Nephron (organoid): Measurements from ENCODE around the gene SALL2.
A peak's percentile ranks its signal among the peaks of the same experiment; 100 is the strongest.

ENCODE experiments used
- H3K27ac Mint-ChIP-seq, 3 experiments: 2 replicates each; pipeline ENCODE4 v1.8.0; 2020; ENCODE audit warnings: mixed read lengths in 3 of 3, mild to moderate bottlenecking in 2 of 3, moderate library complexity in 1 of 3
- H3K27me3 Mint-ChIP-seq: 2 replicates; pipeline ENCODE4 v1.8.0; 2021; ENCODE audit warnings: low read depth, mild to moderate bottlenecking, moderate library complexity, mixed read lengths
- H3K36me3 Mint-ChIP-seq: 2 replicates; pipeline ENCODE4 v1.8.0; 2020; ENCODE audit warnings: low read depth, mixed read lengths
- H3K4me1 Mint-ChIP-seq: 2 replicates; pipeline ENCODE4 v1.8.0; 2020; ENCODE audit warnings: mixed read lengths
- H3K4me3 Mint-ChIP-seq, 3 experiments: 2 replicates each; pipeline ENCODE4 v1.8.0; 2020; ENCODE audit warnings: mild to moderate bottlenecking in 3 of 3, mixed read lengths in 3 of 3, moderate library complexity in 2 of 3
- H3K9me3 Mint-ChIP-seq: 2 replicates; pipeline ENCODE4 v1.8.0; 2020; ENCODE audit warnings: mixed read lengths
- TF ChIP-seq, protein P1 (sequence below), 3 experiments: fragments of 200-600 bp; sonication (generic); IDR thresholded peaks; one replicate each; pipeline ENCODE4 v1.5.0; 2021; ENCODE audit warnings: antibody characterized with exemption in 3 of 3; ENCODE audit not compliant: unreplicated experiment in 3 of 3

The SALL2 gene

DNA sequence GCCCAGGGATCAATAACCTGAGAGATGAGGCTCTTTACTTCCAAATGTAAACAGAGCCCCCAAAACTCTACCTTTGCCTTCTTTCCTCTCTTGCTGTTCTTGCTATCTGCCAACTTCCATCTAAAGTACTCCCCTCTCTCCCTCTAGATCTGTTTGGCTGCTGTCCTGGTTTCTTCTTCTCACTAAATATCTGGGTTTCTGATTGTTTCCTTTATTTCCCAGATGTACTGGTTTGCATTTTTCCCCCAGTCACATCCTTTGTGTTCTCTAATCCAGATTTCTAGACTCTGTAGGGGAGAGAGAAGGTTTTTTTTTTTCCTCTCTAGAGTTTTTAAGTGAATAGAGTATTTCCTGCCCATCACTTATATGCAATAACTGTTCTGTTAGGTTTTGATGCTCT, 7.1 kb upstream of the SALL2 start:
- TF ChIP-seq, protein P1, sequence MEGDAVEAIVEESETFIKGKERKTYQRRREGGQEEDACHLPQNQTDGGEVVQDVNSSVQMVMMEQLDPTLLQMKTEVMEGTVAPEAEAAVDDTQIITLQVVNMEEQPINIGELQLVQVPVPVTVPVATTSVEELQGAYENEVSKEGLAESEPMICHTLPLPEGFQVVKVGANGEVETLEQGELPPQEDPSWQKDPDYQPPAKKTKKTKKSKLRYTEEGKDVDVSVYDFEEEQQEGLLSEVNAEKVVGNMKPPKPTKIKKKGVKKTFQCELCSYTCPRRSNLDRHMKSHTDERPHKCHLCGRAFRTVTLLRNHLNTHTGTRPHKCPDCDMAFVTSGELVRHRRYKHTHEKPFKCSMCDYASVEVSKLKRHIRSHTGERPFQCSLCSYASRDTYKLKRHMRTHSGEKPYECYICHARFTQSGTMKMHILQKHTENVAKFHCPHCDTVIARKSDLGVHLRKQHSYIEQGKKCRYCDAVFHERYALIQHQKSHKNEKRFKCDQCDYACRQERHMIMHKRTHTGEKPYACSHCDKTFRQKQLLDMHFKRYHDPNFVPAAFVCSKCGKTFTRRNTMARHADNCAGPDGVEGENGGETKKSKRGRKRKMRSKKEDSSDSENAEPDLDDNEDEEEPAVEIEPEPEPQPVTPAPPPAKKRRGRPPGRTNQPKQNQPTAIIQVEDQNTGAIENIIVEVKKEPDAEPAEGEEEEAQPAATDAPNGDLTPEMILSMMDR (IDR thresholded peaks at IDR 0.05; ENCODE audit: unreplicated experiment in 3 of 3): no peak
- Mint-ChIP-seq H3K4me3 (no peak overlapping the region), H3K36me3 (no peaks in the 10 kb centered on the region), H3K9me3 (no peaks in the 10 kb centered on the region), H3K4me1 (peaks cover 20% of the 10 kb centered on the region), H3K27ac (peak overlapping the region in 2 of 3 experiments; percentile 13 to 26), H3K27me3 (peaks cover 29% of the 10 kb centered on the region)

DNA sequence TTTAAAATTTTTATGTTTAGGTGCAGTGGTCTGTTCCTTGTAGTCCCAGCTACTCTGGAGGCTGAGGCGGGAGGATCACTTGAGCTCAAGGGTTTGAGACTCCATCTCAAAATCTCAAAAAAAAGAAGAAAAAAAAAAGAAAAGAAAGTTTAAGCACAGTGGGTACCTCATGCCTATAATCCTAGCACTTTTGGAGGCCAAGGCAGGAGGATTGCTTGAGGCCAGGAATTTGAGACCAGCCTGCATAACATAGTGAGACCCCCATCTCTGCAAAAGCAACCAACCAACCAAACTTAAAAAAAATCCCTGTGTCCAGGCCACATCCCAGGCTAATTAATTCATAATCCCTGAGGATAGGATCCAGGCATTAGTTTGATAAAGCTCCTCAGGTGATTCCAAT, 3.4 kb upstream of the SALL2 start:
- Mint-ChIP-seq H3K36me3 (peaks cover 5% of the 10 kb centered on the region), H3K27me3 (peaks cover 11% of the 10 kb centered on the region), H3K9me3 (no peaks in the 10 kb centered on the region), H3K4me3 (no peak overlapping the region), H3K27ac (peak overlapping the region in 1 of 3 experiments; percentile 72), H3K4me1 (peaks cover 12% of the 10 kb centered on the region)
- TF ChIP-seq, protein P1 (IDR thresholded peaks at IDR 0.05; ENCODE audit: unreplicated experiment in 3 of 3): no peak

GRCh38 chr14:21528381-21529348, 2.5 kb upstream of the SALL2 start:
- Mint-ChIP-seq H3K36me3 (peaks cover 13% of the 10 kb centered on the region), H3K27ac (peak overlapping the region in 2 of 3 experiments; percentile 47 to 72), H3K4me3 (peak overlapping the region in 2 of 3 experiments; percentile 12 to 64), H3K9me3 (no peaks in the 10 kb centered on the region), H3K27me3 (peaks cover 6% of the 10 kb centered on the region), H3K4me1 (peaks cover 12% of the 10 kb centered on the region)
- TF ChIP-seq, protein P1 (IDR thresholded peaks at IDR 0.05; ENCODE audit: unreplicated experiment in 3 of 3): no peak

DNA sequence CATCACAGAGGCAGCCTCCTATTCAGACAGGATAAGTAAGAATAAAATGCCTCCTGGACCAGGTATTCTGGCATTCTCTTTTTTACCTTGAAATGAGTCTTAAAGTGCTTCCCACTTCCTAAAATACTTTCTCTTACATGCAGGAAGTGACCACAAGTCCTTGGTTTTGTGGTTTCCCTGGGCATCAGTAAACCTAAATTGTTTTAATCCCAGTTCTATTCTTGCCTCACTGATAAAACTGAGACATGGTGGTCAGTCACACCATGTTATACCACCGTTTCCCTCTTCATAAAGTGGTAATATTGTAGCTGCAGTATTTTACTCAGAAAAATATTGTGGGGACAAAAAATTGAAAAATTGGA, 1.2 kb upstream of the SALL2 start:
- TF ChIP-seq, protein P1 (IDR thresholded peaks at IDR 0.05; ENCODE audit: unreplicated experiment in 3 of 3): no peak
- H3K9me3 Mint-ChIP-seq: no peaks in the 10 kb centered on the region
- peaks cover 15% of the 10 kb centered on the region for H3K4me1 Mint-ChIP-seq
- no peaks in the 10 kb centered on the region for H3K27me3 Mint-ChIP-seq
- H3K4me3 Mint-ChIP-seq: peak overlapping the region; percentile 87 to 92 (median 89)
- peak overlapping the region; percentile 93 to 98 (median 94) for H3K27ac Mint-ChIP-seq
- H3K36me3 Mint-ChIP-seq: peaks cover 27% of the 10 kb centered on the region

- no peaks in the 10 kb centered on the region for H3K9me3 Mint-ChIP-seq
- TF ChIP-seq, protein P1 (IDR thresholded peaks at IDR 0.05; ENCODE audit: unreplicated experiment in 3 of 3): no peak
- H3K36me3 Mint-ChIP-seq: peaks cover 31% of the 10 kb centered on the region
- H3K27me3 Mint-ChIP-seq: no peaks in the 10 kb centered on the region
- peak overlapping the region; percentile 93 to 98 (median 94) for H3K27ac Mint-ChIP-seq
- H3K4me1 Mint-ChIP-seq: peaks cover 19% of the 10 kb centered on the region
- H3K4me3 Mint-ChIP-seq: peak overlapping the region; percentile 87 to 92 (median 89)
Measured at GRCh38 chr14:21526672-21527317, 649 bp upstream of the SALL2 start.
